ENCODE measurements around the gene FANK1. TPM values are rescaled to one million over a fixed set of nuclear protein-coding genes. Genes with fewer than 3 reads are reported as not detected.

FANK1 gene
- total and polyA plus RNA-seq, 3 donors from 2014 or later = 41.1 to 143 (median 60.9) TPM

- H3K27me3 ChIP-seq = no peaks in the 10 kb centered on the region
- TF ChIP-seq POLR2A (IDR thresholded peaks at IDR 0.05) = no peak
- TF ChIP-seq CTCF (IDR thresholded peaks at IDR 0.05) = no peak
- 82 to 89% methylated on average over 5 of the region's 5 CpGs for WGBS, 2 donors
- H3K9me3 ChIP-seq = no peaks in the 10 kb centered on the region
- intact Hi-C loops (cut with DNase I; ENCODE audit: low total_unique reads) = no loop called here
- DNase-seq = no peak
- no peak overlapping the region for H3K27ac ChIP-seq
- H3K4me1 ChIP-seq = no peaks in the 10 kb centered on the region
- no peaks in the 10 kb centered on the region for H3K36me3 ChIP-seq (ENCODE audit: low read depth, missing control alignments)
- no peak overlapping the region for H3K4me3 ChIP-seq
These were observed 140.2 kb downstream of the FANK1 start for GRCh38 chr10:126036515-126036914.

- intact Hi-C loops (cut with DNase I; ENCODE audit: low total_unique reads) = no loop called here
- 92 to 94% methylated on average over 8 to 10 of the region's 10 CpGs for WGBS, 2 donors
- DNase-seq = no peak
These were observed 141.6 kb downstream of the FANK1 start for GRCh38 chr10:126037946-126038345.

GRCh38 chr10:126041117-126041516, 144.8 kb downstream of the FANK1 start:
- no peak for TF ChIP-seq CTCF (IDR thresholded peaks at IDR 0.05)
- no peak for TF ChIP-seq POLR2A (IDR thresholded peaks at IDR 0.05)
- H3K27ac ChIP-seq = no peak overlapping the region
- DNase-seq = no peak
- intact Hi-C loops (cut with DNase I; ENCODE audit: low total_unique reads) = no loop called here
- no peaks in the 10 kb centered on the region for H3K36me3 ChIP-seq (ENCODE audit: low read depth, missing control alignments)
- H3K27me3 ChIP-seq = no peaks in the 10 kb centered on the region
- no peak overlapping the region for H3K4me3 ChIP-seq
- no peaks in the 10 kb centered on the region for H3K9me3 ChIP-seq
- WGBS, 2 donors = 86 to 97% methylated on average over 4 of the region's 4 CpGs
- H3K4me1 ChIP-seq = no peaks in the 10 kb centered on the region

More at GRCh38 chr10:126037946-126038345, 141.6 kb downstream of the FANK1 start:
- Histone ChIP-seq H3K9me3 (no peaks in the 10 kb centered on the region), H3K4me1 (no peaks in the 10 kb centered on the region), H3K27me3 (no peaks in the 10 kb centered on the region), H3K4me3 (no peak overlapping the region), H3K27ac (no peak overlapping the region), H3K36me3 (ENCODE audit: low read depth, missing control alignments) (no peaks in the 10 kb centered on the region)
- TF ChIP-seq POLR2A (IDR thresholded peaks at IDR 0.05) (no peak), CTCF (IDR thresholded peaks at IDR 0.05) (no peak)

- Histone ChIP-seq H3K4me3 (no peak overlapping the region), H3K27ac (no peak overlapping the region)
These were observed 145.5 kb downstream of the FANK1 start for GRCh38 chr10:126041804-126042231.

More at GRCh38 chr10:126041804-126042231, 145.5 kb downstream of the FANK1 start:
- peak; percentile 72 for DNase-seq
- TF ChIP-seq CTCF (IDR thresholded peaks at IDR 0.05) = no peak
- Histone ChIP-seq H3K9me3 (no peaks in the 10 kb centered on the region), H3K36me3 (ENCODE audit: low read depth, missing control alignments) (no peaks in the 10 kb centered on the region), H3K4me1 (no peaks in the 10 kb centered on the region), H3K27me3 (no peaks in the 10 kb centered on the region)
- 32 to 54% methylated on average over 12 of the region's 12 CpGs for WGBS, 2 donors
- intact Hi-C loops (cut with DNase I; ENCODE audit: low total_unique reads) = no loop called here
